Measurements from ENCODE around the gene USP10.
"Not testable (repeated sequence)": the region's sequence is repeated elsewhere in the genome, so short reads cannot be mapped to it uniquely, and the experiment has no call there.

USP10 gene

GRCh38 chr16:84748247-84748646, 48.4 kb downstream of the USP10 start:
- H3K27me3 ChIP-seq (replicated peaks; ENCODE audit: control insufficient read depth, insufficient read depth, low read length, poor library complexity, severe bottlenecking); H3K9me3 ChIP-seq (ENCODE audit: control insufficient read depth, low read length); H3K27ac ChIP-seq (ENCODE audit: insufficient read depth, low read length, poor library complexity, severe bottlenecking); DNase-seq; H3K4me3 ChIP-seq (ENCODE audit: insufficient read depth, low read depth, low read length, poor library complexity, severe bottlenecking): not testable (repeated sequence)
- Histone ChIP-seq H3K36me3 (ENCODE audit: control insufficient read depth, insufficient read depth, low read length) (peaks cover 12% of the 10 kb centered on the region), H3K4me1 (ENCODE audit: control insufficient read depth, insufficient read depth, low read length, poor library complexity, severe bottlenecking) (peaks cover 13% of the 10 kb centered on the region)

GRCh38 chr16:84749072-84749471, 49.3 kb downstream of the USP10 start:
- peaks cover 12% of the 10 kb centered on the region for H3K36me3 ChIP-seq (ENCODE audit: control insufficient read depth, insufficient read depth, low read length)
- H3K27me3 ChIP-seq (replicated peaks; ENCODE audit: control insufficient read depth, insufficient read depth, low read length, poor library complexity, severe bottlenecking), result no peaks in the 10 kb centered on the region
- H3K4me1 ChIP-seq (ENCODE audit: control insufficient read depth, insufficient read depth, low read length, poor library complexity, severe bottlenecking), result peaks cover 15% of the 10 kb centered on the region
- no peak for DNase-seq
- no peaks in the 10 kb centered on the region for H3K9me3 ChIP-seq (ENCODE audit: control insufficient read depth, low read length)
- H3K4me3 ChIP-seq (ENCODE audit: insufficient read depth, low read depth, low read length, poor library complexity, severe bottlenecking), result no peak overlapping the region
- H3K27ac ChIP-seq (ENCODE audit: insufficient read depth, low read length, poor library complexity, severe bottlenecking), result no peak overlapping the region

- Histone ChIP-seq H3K36me3 (ENCODE audit: control insufficient read depth, insufficient read depth, low read length) (peaks cover 8% of the 10 kb centered on the region), H3K4me3 (ENCODE audit: insufficient read depth, low read depth, low read length, poor library complexity, severe bottlenecking) (no peak overlapping the region), H3K9me3 (ENCODE audit: control insufficient read depth, low read length) (no peaks in the 10 kb centered on the region), H3K27me3 (replicated peaks; ENCODE audit: control insufficient read depth, insufficient read depth, low read length, poor library complexity, severe bottlenecking) (no peaks in the 10 kb centered on the region), H3K4me1 (ENCODE audit: control insufficient read depth, insufficient read depth, low read length, poor library complexity, severe bottlenecking) (peaks cover 18% of the 10 kb centered on the region), H3K27ac (ENCODE audit: insufficient read depth, low read length, poor library complexity, severe bottlenecking) (no peak overlapping the region)
- no peak for DNase-seq
Measured at GRCh38 chr16:84749815-84750214, 50.0 kb downstream of the USP10 start.

GRCh38 chr16:84750575-84750974, 50.8 kb downstream of the USP10 start:
- peaks cover 24% of the 10 kb centered on the region for H3K4me1 ChIP-seq (ENCODE audit: control insufficient read depth, insufficient read depth, low read length, poor library complexity, severe bottlenecking)
- H3K27ac ChIP-seq (ENCODE audit: insufficient read depth, low read length, poor library complexity, severe bottlenecking), result no peak overlapping the region
- no peak overlapping the region for H3K4me3 ChIP-seq (ENCODE audit: insufficient read depth, low read depth, low read length, poor library complexity, severe bottlenecking)
- no peaks in the 10 kb centered on the region for H3K27me3 ChIP-seq (replicated peaks; ENCODE audit: control insufficient read depth, insufficient read depth, low read length, poor library complexity, severe bottlenecking)
- no peaks in the 10 kb centered on the region for H3K9me3 ChIP-seq (ENCODE audit: control insufficient read depth, low read length)
- peaks cover 2% of the 10 kb centered on the region for H3K36me3 ChIP-seq (ENCODE audit: control insufficient read depth, insufficient read depth, low read length)
- DNase-seq, result no peak

GRCh38 chr16:84751241-84751640, 51.4 kb downstream of the USP10 start:
- Histone ChIP-seq H3K4me1 (ENCODE audit: control insufficient read depth, insufficient read depth, low read length, poor library complexity, severe bottlenecking) (peaks cover 24% of the 10 kb centered on the region), H3K36me3 (ENCODE audit: control insufficient read depth, insufficient read depth, low read length) (no peaks in the 10 kb centered on the region), H3K27me3 (replicated peaks; ENCODE audit: control insufficient read depth, insufficient read depth, low read length, poor library complexity, severe bottlenecking) (no peaks in the 10 kb centered on the region), H3K4me3 (ENCODE audit: insufficient read depth, low read depth, low read length, poor library complexity, severe bottlenecking) (no peak overlapping the region), H3K9me3 (ENCODE audit: control insufficient read depth, low read length) (no peaks in the 10 kb centered on the region), H3K27ac (ENCODE audit: insufficient read depth, low read length, poor library complexity, severe bottlenecking) (no peak overlapping the region)
- no peak for DNase-seq

- no peaks in the 10 kb centered on the region for H3K9me3 ChIP-seq (ENCODE audit: control insufficient read depth, low read length)
- no peak overlapping the region for H3K27ac ChIP-seq (ENCODE audit: insufficient read depth, low read length, poor library complexity, severe bottlenecking)
- H3K4me3 ChIP-seq (ENCODE audit: insufficient read depth, low read depth, low read length, poor library complexity, severe bottlenecking), result no peak overlapping the region
- no peak for DNase-seq
- no peaks in the 10 kb centered on the region for H3K36me3 ChIP-seq (ENCODE audit: control insufficient read depth, insufficient read depth, low read length)
- peaks cover 24% of the 10 kb centered on the region for H3K4me1 ChIP-seq (ENCODE audit: control insufficient read depth, insufficient read depth, low read length, poor library complexity, severe bottlenecking)
- H3K27me3 ChIP-seq (replicated peaks; ENCODE audit: control insufficient read depth, insufficient read depth, low read length, poor library complexity, severe bottlenecking), result no peaks in the 10 kb centered on the region
Measured at GRCh38 chr16:84751947-84752346, 52.1 kb downstream of the USP10 start.

- Histone ChIP-seq H3K4me1 (ENCODE audit: control insufficient read depth, insufficient read depth, low read length, poor library complexity, severe bottlenecking) (peaks cover 25% of the 10 kb centered on the region), H3K4me3 (ENCODE audit: insufficient read depth, low read depth, low read length, poor library complexity, severe bottlenecking) (no peak overlapping the region), H3K36me3 (ENCODE audit: control insufficient read depth, insufficient read depth, low read length) (no peaks in the 10 kb centered on the region), H3K27me3 (replicated peaks; ENCODE audit: control insufficient read depth, insufficient read depth, low read length, poor library complexity, severe bottlenecking) (no peaks in the 10 kb centered on the region), H3K9me3 (ENCODE audit: control insufficient read depth, low read length) (no peaks in the 10 kb centered on the region), H3K27ac (ENCODE audit: insufficient read depth, low read length, poor library complexity, severe bottlenecking) (no peak overlapping the region)
- no peak for DNase-seq
Measured at GRCh38 chr16:84752600-84752999, 52.8 kb downstream of the USP10 start.

GRCh38 chr16:84753412-84754326, 53.9 kb downstream of the USP10 start:
- no peaks in the 10 kb centered on the region for H3K27me3 ChIP-seq (replicated peaks; ENCODE audit: control insufficient read depth, insufficient read depth, low read length, poor library complexity, severe bottlenecking)
- no peak overlapping the region for H3K4me3 ChIP-seq (ENCODE audit: insufficient read depth, low read depth, low read length, poor library complexity, severe bottlenecking)
- no peaks in the 10 kb centered on the region for H3K36me3 ChIP-seq (ENCODE audit: control insufficient read depth, insufficient read depth, low read length)
- no peaks in the 10 kb centered on the region for H3K9me3 ChIP-seq (ENCODE audit: control insufficient read depth, low read length)
- H3K4me1 ChIP-seq (ENCODE audit: control insufficient read depth, insufficient read depth, low read length, poor library complexity, severe bottlenecking), result peaks cover 36% of the 10 kb centered on the region
- no peak overlapping the region for H3K27ac ChIP-seq (ENCODE audit: insufficient read depth, low read length, poor library complexity, severe bottlenecking)
- no peak for DNase-seq

- Histone ChIP-seq H3K27ac (ENCODE audit: insufficient read depth, low read length, poor library complexity, severe bottlenecking) (peak overlapping the region; percentile 46), H3K4me1 (ENCODE audit: control insufficient read depth, insufficient read depth, low read length, poor library complexity, severe bottlenecking) (peaks cover 43% of the 10 kb centered on the region), H3K36me3 (ENCODE audit: control insufficient read depth, insufficient read depth, low read length) (no peaks in the 10 kb centered on the region), H3K4me3 (ENCODE audit: insufficient read depth, low read depth, low read length, poor library complexity, severe bottlenecking) (peak overlapping the region; percentile 28), H3K27me3 (replicated peaks; ENCODE audit: control insufficient read depth, insufficient read depth, low read length, poor library complexity, severe bottlenecking) (no peaks in the 10 kb centered on the region), H3K9me3 (ENCODE audit: control insufficient read depth, low read length) (no peaks in the 10 kb centered on the region)
- peak; percentile 27 to 66 (median 48) for DNase-seq
Measured at GRCh38 chr16:84754353-84754856, 54.6 kb downstream of the USP10 start.

GRCh38 chr16:84754956-84755672, 55.3 kb downstream of the USP10 start:
- peak overlapping the region; percentile 46 for H3K27ac ChIP-seq (ENCODE audit: insufficient read depth, low read length, poor library complexity, severe bottlenecking)

More at GRCh38 chr16:84754956-84755672, 55.3 kb downstream of the USP10 start:
- no peak for DNase-seq
- peak overlapping the region; percentile 28 for H3K4me3 ChIP-seq (ENCODE audit: insufficient read depth, low read depth, low read length, poor library complexity, severe bottlenecking)
- peaks cover 50% of the 10 kb centered on the region for H3K4me1 ChIP-seq (ENCODE audit: control insufficient read depth, insufficient read depth, low read length, poor library complexity, severe bottlenecking)
- H3K9me3 ChIP-seq (ENCODE audit: control insufficient read depth, low read length), result no peaks in the 10 kb centered on the region
- H3K36me3 ChIP-seq (ENCODE audit: control insufficient read depth, insufficient read depth, low read length), result no peaks in the 10 kb centered on the region
- H3K27me3 ChIP-seq (replicated peaks; ENCODE audit: control insufficient read depth, insufficient read depth, low read length, poor library complexity, severe bottlenecking), result no peaks in the 10 kb centered on the region

Data from effector memory CD4-positive, alpha-beta T cell (primary cell).